Gastrocnemius medialis (tissue), 4 donors: ENCODE data around the gene NPAS3.

Source experiments
- POLR2A ChIP-seq, 2 donors: fragments of 450-650 bp; IDR thresholded peaks; one replicate each; pipeline ENCODE4 v1.6.1; 2017; ENCODE audit warnings: antibody characterized with exemption in 2 of 2, mild to moderate bottlenecking in 2 of 2, moderate library complexity in 2 of 2
- TF ChIP-seq, protein P1 (sequence below), 5 experiments: fragments of 450-650 bp in 3 of 5; fragments of 200-600 bp in 2 of 5; sonication (generic) in 2 of 5; IDR thresholded peaks in 4 of 5; conservative IDR thresholded peaks in 1 of 5; 1 replicate in 4 of 5; 2 replicates in 1 of 5; pipeline ENCODE4 v1.5.1; 2016 to 2019; ENCODE audit warnings: antibody characterized with exemption in 5 of 5, mild to moderate bottlenecking in 3 of 5, moderate library complexity in 3 of 5

DNA sequence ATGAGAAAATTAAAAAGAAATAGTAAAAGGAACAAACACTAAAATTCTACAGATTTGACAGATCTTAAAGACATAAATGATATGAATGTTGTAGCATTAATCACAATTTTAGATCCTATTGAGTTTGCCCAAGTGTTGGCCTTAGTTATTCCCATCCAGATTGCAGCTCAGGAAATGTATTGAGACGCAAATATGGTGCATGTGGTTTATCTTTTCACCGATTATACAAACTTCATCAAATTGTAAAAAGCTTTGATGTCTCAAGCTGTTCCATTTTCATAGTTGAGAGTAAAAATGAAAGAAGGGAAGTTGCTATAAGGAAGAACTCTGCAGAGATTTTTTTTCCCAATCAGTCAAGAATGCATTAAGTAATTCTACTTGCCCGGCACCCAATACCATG lies 683.8 kb downstream of the NPAS3 start:
- TF ChIP-seq, protein P1, sequence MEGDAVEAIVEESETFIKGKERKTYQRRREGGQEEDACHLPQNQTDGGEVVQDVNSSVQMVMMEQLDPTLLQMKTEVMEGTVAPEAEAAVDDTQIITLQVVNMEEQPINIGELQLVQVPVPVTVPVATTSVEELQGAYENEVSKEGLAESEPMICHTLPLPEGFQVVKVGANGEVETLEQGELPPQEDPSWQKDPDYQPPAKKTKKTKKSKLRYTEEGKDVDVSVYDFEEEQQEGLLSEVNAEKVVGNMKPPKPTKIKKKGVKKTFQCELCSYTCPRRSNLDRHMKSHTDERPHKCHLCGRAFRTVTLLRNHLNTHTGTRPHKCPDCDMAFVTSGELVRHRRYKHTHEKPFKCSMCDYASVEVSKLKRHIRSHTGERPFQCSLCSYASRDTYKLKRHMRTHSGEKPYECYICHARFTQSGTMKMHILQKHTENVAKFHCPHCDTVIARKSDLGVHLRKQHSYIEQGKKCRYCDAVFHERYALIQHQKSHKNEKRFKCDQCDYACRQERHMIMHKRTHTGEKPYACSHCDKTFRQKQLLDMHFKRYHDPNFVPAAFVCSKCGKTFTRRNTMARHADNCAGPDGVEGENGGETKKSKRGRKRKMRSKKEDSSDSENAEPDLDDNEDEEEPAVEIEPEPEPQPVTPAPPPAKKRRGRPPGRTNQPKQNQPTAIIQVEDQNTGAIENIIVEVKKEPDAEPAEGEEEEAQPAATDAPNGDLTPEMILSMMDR (IDR thresholded peaks at IDR 0.05 in 4 of 5, conservative IDR thresholded peaks at IDR 0.05 in 1 of 5): no peak
- no peak for TF ChIP-seq POLR2A (IDR thresholded peaks at IDR 0.05)
